ENCODE results near the gene ZNF469. TPM values are rescaled to one million over a fixed set of nuclear protein-coding genes. Genes with fewer than 3 reads are reported as not detected.

The ZNF469 gene
- total RNA-seq, 1 experiment from 2014 or later, result 0.50 TPM

DNA sequence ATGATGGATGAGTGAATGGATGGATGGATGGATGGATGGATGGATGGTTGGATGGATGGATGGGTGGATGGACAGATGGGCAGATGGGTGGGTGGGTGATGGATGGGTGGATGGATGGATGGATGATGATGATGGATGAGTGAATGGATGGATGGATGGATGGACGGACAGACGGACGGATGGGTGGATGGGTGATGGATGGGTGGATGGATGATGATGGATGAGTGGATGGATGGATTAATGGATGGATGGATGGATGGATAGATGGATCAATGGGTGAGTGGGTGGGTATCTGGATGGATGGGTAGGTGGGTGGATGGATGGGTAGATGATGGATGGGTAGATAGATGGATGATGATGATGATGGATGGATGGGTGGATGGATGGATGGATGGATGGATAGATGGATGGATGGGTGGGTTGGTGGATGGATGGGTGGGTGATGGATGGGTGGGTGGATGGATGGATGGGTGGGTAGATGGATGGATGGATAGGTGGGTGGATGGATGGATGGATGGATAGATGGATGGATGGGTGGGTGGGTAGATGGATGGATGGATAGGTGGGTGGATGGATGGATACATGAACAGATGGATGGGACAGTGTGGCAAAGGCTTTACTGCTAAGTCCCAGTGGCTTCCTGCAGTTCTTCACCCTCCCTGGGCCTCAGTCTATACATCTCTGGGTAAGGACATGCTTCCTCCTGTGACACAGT is 40.1 kb downstream of the ZNF469 start:
- H3K4me3 Mint-ChIP-seq (ENCODE audit: low read depth, unreplicated experiment), result no peak overlapping the region
- peaks cover 82% of the 10 kb centered on the region for H3K27me3 Mint-ChIP-seq (ENCODE audit: unreplicated experiment)
- TF ChIP-seq, protein P1, sequence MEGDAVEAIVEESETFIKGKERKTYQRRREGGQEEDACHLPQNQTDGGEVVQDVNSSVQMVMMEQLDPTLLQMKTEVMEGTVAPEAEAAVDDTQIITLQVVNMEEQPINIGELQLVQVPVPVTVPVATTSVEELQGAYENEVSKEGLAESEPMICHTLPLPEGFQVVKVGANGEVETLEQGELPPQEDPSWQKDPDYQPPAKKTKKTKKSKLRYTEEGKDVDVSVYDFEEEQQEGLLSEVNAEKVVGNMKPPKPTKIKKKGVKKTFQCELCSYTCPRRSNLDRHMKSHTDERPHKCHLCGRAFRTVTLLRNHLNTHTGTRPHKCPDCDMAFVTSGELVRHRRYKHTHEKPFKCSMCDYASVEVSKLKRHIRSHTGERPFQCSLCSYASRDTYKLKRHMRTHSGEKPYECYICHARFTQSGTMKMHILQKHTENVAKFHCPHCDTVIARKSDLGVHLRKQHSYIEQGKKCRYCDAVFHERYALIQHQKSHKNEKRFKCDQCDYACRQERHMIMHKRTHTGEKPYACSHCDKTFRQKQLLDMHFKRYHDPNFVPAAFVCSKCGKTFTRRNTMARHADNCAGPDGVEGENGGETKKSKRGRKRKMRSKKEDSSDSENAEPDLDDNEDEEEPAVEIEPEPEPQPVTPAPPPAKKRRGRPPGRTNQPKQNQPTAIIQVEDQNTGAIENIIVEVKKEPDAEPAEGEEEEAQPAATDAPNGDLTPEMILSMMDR (IDR thresholded peaks at IDR 0.05; ENCODE audit: unreplicated experiment), result no peak
- CTCF ChIA-PET, result no interaction called here
- no TSS peak for BruUV-seq (replicated peaks)
- no peak for DNase-seq
- H3K4me1 Mint-ChIP-seq (ENCODE audit: low read depth, unreplicated experiment), result no peaks in the 10 kb centered on the region
- H3K36me3 Mint-ChIP-seq (ENCODE audit: insufficient read depth, unreplicated experiment), result no peaks in the 10 kb centered on the region
- no peaks in the 10 kb centered on the region for H3K9me3 Mint-ChIP-seq (ENCODE audit: low read depth, unreplicated experiment)
- intact Hi-C loops (cut with micrococcal nuclease; ENCODE audit: unreplicated experiment), result no loop called here
- no peak overlapping the region for H3K27ac Mint-ChIP-seq (ENCODE audit: unreplicated experiment)

GRCh38 chr16:88423448-88423850 is 40.7 kb downstream of the ZNF469 start:
- CTCF ChIA-PET, result no interaction called here
- no TSS peak for BruUV-seq (replicated peaks)
- intact Hi-C loops (cut with micrococcal nuclease; ENCODE audit: unreplicated experiment), result no loop called here
- TF ChIP-seq, protein P1 (IDR thresholded peaks at IDR 0.05; ENCODE audit: unreplicated experiment), result no peak
- Mint-ChIP-seq H3K27ac (ENCODE audit: unreplicated experiment) (no peak overlapping the region), H3K4me1 (ENCODE audit: low read depth, unreplicated experiment) (no peaks in the 10 kb centered on the region), H3K36me3 (ENCODE audit: insufficient read depth, unreplicated experiment) (no peaks in the 10 kb centered on the region), H3K9me3 (ENCODE audit: low read depth, unreplicated experiment) (no peaks in the 10 kb centered on the region), H3K4me3 (ENCODE audit: low read depth, unreplicated experiment) (no peak overlapping the region), H3K27me3 (ENCODE audit: unreplicated experiment) (peaks cover 82% of the 10 kb centered on the region)
- DNase-seq, result no peak

DNA sequence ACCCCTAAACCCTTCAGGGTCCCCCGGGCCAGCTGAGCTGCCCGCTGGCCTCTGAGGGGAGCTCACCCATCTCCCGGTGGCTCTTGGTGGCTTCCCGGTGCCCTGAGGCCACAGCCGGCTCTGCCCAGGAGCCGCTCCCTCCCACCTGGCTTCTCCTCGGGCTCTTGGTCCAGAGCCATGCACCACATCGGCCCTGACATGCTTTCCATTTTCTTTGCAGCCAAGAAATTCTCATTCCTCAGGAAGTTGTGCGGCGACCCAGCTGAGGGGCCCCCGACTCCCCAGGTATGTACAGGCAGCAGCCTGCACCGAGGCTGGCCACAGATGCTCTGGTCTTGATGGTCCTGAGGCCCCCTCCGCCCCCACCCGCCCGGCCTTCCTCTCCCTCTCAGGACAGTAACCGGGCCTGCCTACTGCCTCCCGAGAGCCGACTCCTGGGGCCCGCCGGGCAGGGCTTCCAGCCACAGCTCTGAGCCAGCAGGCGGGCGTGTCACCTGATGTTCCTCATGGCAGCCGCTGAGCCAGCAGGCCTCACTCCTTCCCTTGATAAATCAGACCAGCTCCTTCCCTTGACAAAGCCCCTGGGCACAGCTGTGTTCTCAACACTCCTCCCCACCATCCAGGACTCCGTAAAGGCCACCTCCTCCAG is 42.0 kb downstream of the ZNF469 start:
- no peak for DNase-seq
- CTCF ChIA-PET, result no interaction called here
- intact Hi-C loops (cut with micrococcal nuclease; ENCODE audit: unreplicated experiment), result no loop called here

GRCh38 chr16:88426018-88426417 is 43.3 kb downstream of the ZNF469 start:
- H3K27ac Mint-ChIP-seq (ENCODE audit: unreplicated experiment), result no peak overlapping the region
- CTCF ChIA-PET, result no interaction called here
- BruUV-seq (replicated peaks), result no TSS peak
- intact Hi-C loops (cut with micrococcal nuclease; ENCODE audit: unreplicated experiment), result no loop called here
- no peaks in the 10 kb centered on the region for H3K4me1 Mint-ChIP-seq (ENCODE audit: low read depth, unreplicated experiment)
- H3K9me3 Mint-ChIP-seq (ENCODE audit: low read depth, unreplicated experiment), result no peaks in the 10 kb centered on the region
- TF ChIP-seq, protein P1 (IDR thresholded peaks at IDR 0.05; ENCODE audit: unreplicated experiment), result no peak
- H3K4me3 Mint-ChIP-seq (ENCODE audit: low read depth, unreplicated experiment), result no peak overlapping the region
- DNase-seq, result no peak
- H3K27me3 Mint-ChIP-seq (ENCODE audit: unreplicated experiment), result peaks cover 82% of the 10 kb centered on the region
- H3K36me3 Mint-ChIP-seq (ENCODE audit: insufficient read depth, unreplicated experiment), result no peaks in the 10 kb centered on the region

More for the DNA sequence above, 42.0 kb downstream of the ZNF469 start:
- H3K27me3 Mint-ChIP-seq (ENCODE audit: unreplicated experiment), result peaks cover 82% of the 10 kb centered on the region
- BruUV-seq (replicated peaks), result no TSS peak
- H3K9me3 Mint-ChIP-seq (ENCODE audit: low read depth, unreplicated experiment), result no peaks in the 10 kb centered on the region
- no peak overlapping the region for H3K4me3 Mint-ChIP-seq (ENCODE audit: low read depth, unreplicated experiment)
- no peak overlapping the region for H3K27ac Mint-ChIP-seq (ENCODE audit: unreplicated experiment)
- TF ChIP-seq, protein P1 (IDR thresholded peaks at IDR 0.05; ENCODE audit: unreplicated experiment), result no peak
- no peaks in the 10 kb centered on the region for H3K4me1 Mint-ChIP-seq (ENCODE audit: low read depth, unreplicated experiment)
- no peaks in the 10 kb centered on the region for H3K36me3 Mint-ChIP-seq (ENCODE audit: insufficient read depth, unreplicated experiment)

All from Calu3 (cell line).